Neural progenitor cell (in vitro differentiated cells): Measurements from ENCODE around the gene MUC6. TPM values are rescaled to one million over a fixed set of nuclear protein-coding genes. Genes with fewer than 3 reads are reported as not detected.

Experiments used
- DNase-seq: peaks from one replicate; pipeline ENCODE4 v3.0.0-alpha.2; 2016; ENCODE audit warnings: low spot score
- H2AFZ ChIP-seq: fragments of 200-600 bp; sonication (generic); replicated peaks from 2 replicates; pipeline ENCODE4 v1.6.1; 2016; ENCODE audit warnings: antibody characterized with exemption
- H3F3A ChIP-seq: fragments of 200-600 bp; sonication (generic); 2 replicates; pipeline ENCODE4 v1.6.1; 2016; ENCODE audit warnings: antibody characterized with exemption, low read depth
- H3K27ac ChIP-seq: fragments of 200-600 bp; sonication (generic); 2 replicates; pipeline ENCODE4 v1.5.1; 2016; ENCODE audit warnings: mild to moderate bottlenecking
- H3K27me3 ChIP-seq: fragments of 200-600 bp; sonication (generic); 2 replicates; pipeline ENCODE4 v1.6.1; 2016; ENCODE audit warnings: mild to moderate bottlenecking, moderate library complexity
- H3K36me3 ChIP-seq: fragments of 200-600 bp; sonication (generic); 2 replicates; pipeline ENCODE4 v1.5.1; 2016
- H3K4me1 ChIP-seq: fragments of 200-600 bp; sonication (generic); 2 replicates; pipeline ENCODE4 v1.6.1; 2016; ENCODE audit warnings: mixed run types
- H3K4me2 ChIP-seq: fragments of 200-600 bp; sonication (generic); 2 replicates; pipeline ENCODE4 v1.6.1; 2016
- H3K4me3 ChIP-seq: fragments of 200-600 bp; sonication (generic); 2 replicates; pipeline ENCODE4 v1.5.1; 2016
- H3K79me2 ChIP-seq: fragments of 200-600 bp; sonication (generic); 2 replicates; pipeline ENCODE4 v1.6.1; 2016; ENCODE audit warnings: low read depth
- H3K9ac ChIP-seq: fragments of 200-600 bp; sonication (generic); 2 replicates; pipeline ENCODE4 v1.6.1; 2016
- H3K9me3 ChIP-seq: fragments of 200-600 bp; sonication (generic); 2 replicates; pipeline ENCODE4 v1.5.1; 2016; ENCODE audit warnings: low read depth
- H4K20me1 ChIP-seq: fragments of 200-600 bp; sonication (generic); 2 replicates; pipeline ENCODE4 v1.6.1; 2016; ENCODE audit warnings: low read depth
- H3K27ac Mint-ChIP-seq: 3 replicates; pipeline ENCODE4 v1.8.0; 2021; ENCODE audit warnings: mixed read lengths
- H3K27me3 Mint-ChIP-seq: 2 replicates; pipeline ENCODE4 v1.8.0; 2022; ENCODE audit warnings: low read depth, mild to moderate bottlenecking, inconsistent platforms, moderate library complexity, mixed read lengths; ENCODE audit not compliant: insufficient read depth
- H3K36me3 Mint-ChIP-seq: 3 replicates; pipeline ENCODE4 v1.8.0; 2021; ENCODE audit warnings: mixed read lengths
- H3K4me1 Mint-ChIP-seq: 3 replicates; pipeline ENCODE4 v1.8.0; 2021; ENCODE audit warnings: mixed read lengths
- H3K4me3 Mint-ChIP-seq: 3 replicates; pipeline ENCODE4 v1.8.0; 2021; ENCODE audit warnings: mild to moderate bottlenecking, moderate library complexity, mixed read lengths
- H3K9me3 Mint-ChIP-seq: 3 replicates; pipeline ENCODE4 v1.8.0; 2020; ENCODE audit warnings: mixed read lengths
- EZH2 ChIP-seq: fragments of 200-600 bp; sonication (generic); IDR thresholded peaks from 2 replicates; pipeline ENCODE4 v1.6.1; 2017; ENCODE audit warnings: antibody characterized with exemption, mild to moderate bottlenecking, moderate library complexity
- EZH2phosphoT487 ChIP-seq: fragments of 200-600 bp; sonication (generic); IDR thresholded peaks from 2 replicates; pipeline ENCODE4 v1.6.1; 2017; ENCODE audit warnings: antibody characterized with exemption
- total RNA-seq: library from RNA; depleted of rRNA; stranded (reverse); fragments of >200 nt; gene quantifications from 2 replicates; pipeline ENCODE4 v1.2.3, GENCODE V29; 2015; ENCODE audit warnings: low replicate concordance
- TF ChIP-seq, protein P1 (sequence below): fragments of 200-600 bp; sonication (generic); IDR thresholded peaks from 2 replicates; pipeline ENCODE4 v1.5.1; 2017; ENCODE audit warnings: antibody characterized with exemption, mild to moderate bottlenecking

The MUC6 gene
- total RNA-seq, 1 donor from 2014 or later = not detected

DNA sequence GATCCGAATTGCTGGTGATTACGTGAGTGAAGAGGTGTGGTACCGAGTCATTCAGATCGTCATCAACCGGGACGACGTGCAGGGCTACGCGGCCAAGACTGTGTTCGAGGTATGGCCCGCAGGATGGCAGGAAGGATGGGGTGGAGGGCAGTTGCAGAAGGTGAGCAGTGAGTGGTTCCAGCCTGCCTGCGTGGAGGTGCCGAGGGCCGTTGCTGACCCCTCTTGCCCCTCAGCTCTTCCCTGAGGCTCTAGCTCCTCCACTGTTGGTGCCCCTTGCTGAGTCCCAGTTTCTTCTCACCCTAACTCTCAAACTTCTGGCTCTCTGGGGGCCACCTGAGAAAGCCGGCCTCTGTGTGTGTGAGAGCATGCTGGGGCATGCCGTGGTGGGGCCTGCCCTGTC lies 43.9 kb downstream of the MUC6 start:
- Mint-ChIP-seq H3K4me3 (peak overlapping the region; percentile 58), H3K4me1 (peaks cover 12% of the 10 kb centered on the region), H3K36me3 (peaks cover 16% of the 10 kb centered on the region), H3K27ac (no peak overlapping the region), H3K9me3 (no peaks in the 10 kb centered on the region), H3K27me3 (peaks cover 6% of the 10 kb centered on the region)
- no peaks in the 10 kb centered on the region for H3K36me3 ChIP-seq
- no peak for DNase-seq
- no peaks in the 10 kb centered on the region for H3K9me3 ChIP-seq
- H3K4me2 ChIP-seq = no peak overlapping the region
- no peak for TF ChIP-seq EZH2
- TF ChIP-seq EZH2phosphoT487 = no peak
- TF ChIP-seq, protein P1, sequence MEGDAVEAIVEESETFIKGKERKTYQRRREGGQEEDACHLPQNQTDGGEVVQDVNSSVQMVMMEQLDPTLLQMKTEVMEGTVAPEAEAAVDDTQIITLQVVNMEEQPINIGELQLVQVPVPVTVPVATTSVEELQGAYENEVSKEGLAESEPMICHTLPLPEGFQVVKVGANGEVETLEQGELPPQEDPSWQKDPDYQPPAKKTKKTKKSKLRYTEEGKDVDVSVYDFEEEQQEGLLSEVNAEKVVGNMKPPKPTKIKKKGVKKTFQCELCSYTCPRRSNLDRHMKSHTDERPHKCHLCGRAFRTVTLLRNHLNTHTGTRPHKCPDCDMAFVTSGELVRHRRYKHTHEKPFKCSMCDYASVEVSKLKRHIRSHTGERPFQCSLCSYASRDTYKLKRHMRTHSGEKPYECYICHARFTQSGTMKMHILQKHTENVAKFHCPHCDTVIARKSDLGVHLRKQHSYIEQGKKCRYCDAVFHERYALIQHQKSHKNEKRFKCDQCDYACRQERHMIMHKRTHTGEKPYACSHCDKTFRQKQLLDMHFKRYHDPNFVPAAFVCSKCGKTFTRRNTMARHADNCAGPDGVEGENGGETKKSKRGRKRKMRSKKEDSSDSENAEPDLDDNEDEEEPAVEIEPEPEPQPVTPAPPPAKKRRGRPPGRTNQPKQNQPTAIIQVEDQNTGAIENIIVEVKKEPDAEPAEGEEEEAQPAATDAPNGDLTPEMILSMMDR = no peak
- H3K4me1 ChIP-seq = no peaks in the 10 kb centered on the region
- H3K79me2 ChIP-seq = no peaks in the 10 kb centered on the region
- H2AFZ ChIP-seq = no peak overlapping the region
- H3K27ac ChIP-seq = no peak overlapping the region
- no peaks in the 10 kb centered on the region for H3F3A ChIP-seq
- H3K9ac ChIP-seq = no peak overlapping the region
- no peaks in the 10 kb centered on the region for H3K27me3 ChIP-seq
- peaks cover 9% of the 10 kb centered on the region for H4K20me1 ChIP-seq
- no peak overlapping the region for H3K4me3 ChIP-seq

DNA sequence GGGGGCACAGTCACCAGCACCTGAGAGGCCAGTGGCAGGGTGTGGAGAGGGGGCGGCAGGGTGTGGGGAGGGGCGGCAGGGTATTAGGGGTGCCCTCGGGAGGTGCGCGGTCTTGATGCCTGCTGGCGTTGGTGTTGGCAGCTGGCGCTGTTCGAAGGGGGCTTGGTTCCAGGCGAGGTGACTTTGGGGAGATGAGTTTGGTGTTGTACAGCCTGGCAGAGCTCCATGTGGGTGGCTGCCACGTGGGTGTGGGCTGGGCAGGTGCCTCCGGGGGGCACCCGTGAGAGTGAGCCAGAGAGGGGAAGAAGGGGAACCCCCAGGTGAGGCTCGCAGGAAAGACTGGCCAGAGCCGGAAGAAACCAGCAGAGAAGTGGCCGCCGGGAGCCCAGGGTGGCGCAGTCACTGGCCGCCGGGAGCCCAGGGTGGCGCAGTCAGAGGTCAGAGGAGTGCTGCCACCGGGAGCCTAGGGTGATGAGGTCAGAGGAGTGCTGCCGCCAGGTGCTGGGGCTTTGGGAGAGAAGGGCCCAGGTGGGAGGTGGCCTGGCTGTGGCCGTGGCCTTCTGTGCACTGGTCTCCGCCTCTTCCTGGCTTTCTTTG lies 44.7 kb downstream of the MUC6 start:
- no peak overlapping the region for H3K4me3 Mint-ChIP-seq
- peaks cover 16% of the 10 kb centered on the region for H3K36me3 Mint-ChIP-seq
- H3K36me3 ChIP-seq = no peaks in the 10 kb centered on the region

DNA sequence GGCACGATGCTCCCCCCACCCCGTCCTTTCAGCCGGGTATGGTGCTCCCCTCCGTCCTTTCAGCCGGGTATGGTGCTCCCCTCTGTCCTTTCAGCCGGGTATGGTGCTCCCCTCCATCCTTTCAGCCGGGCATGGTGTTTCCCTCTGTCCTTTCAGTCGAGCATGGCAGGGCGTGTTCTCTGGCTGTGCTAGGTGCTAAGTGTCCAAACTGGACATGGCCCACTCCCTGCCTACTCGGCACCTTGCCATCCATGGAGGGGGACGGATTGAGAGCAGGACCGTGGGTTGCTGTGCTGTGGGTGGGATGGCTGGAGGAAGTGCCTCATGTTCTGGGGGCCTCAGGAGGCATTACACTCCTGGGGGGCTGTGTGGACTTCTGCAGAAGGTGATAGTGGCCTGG lies 45.5 kb downstream of the MUC6 start:
- H3K79me2 ChIP-seq = no peaks in the 10 kb centered on the region
- no peaks in the 10 kb centered on the region for H3K36me3 ChIP-seq
- H3K27me3 ChIP-seq = no peaks in the 10 kb centered on the region
- no peaks in the 10 kb centered on the region for H3K4me1 ChIP-seq
- Mint-ChIP-seq H3K27ac (peak overlapping the region; percentile 72), H3K4me1 (peaks cover 9% of the 10 kb centered on the region), H3K36me3 (peaks cover 18% of the 10 kb centered on the region), H3K4me3 (no peak overlapping the region), H3K27me3 (peaks cover 6% of the 10 kb centered on the region), H3K9me3 (no peaks in the 10 kb centered on the region)
- DNase-seq = no peak
- no peak overlapping the region for H2AFZ ChIP-seq
- H3K9ac ChIP-seq = no peak overlapping the region
- H4K20me1 ChIP-seq = peaks cover 6% of the 10 kb centered on the region
- H3K4me2 ChIP-seq = no peak overlapping the region
- no peak overlapping the region for H3K4me3 ChIP-seq
- TF ChIP-seq, protein P1 = no peak
- no peak for TF ChIP-seq EZH2phosphoT487
- no peak for TF ChIP-seq EZH2
- no peak overlapping the region for H3K27ac ChIP-seq
- no peaks in the 10 kb centered on the region for H3F3A ChIP-seq
- H3K9me3 ChIP-seq = no peaks in the 10 kb centered on the region

More for the DNA sequence above, 44.7 kb downstream of the MUC6 start:
- TF ChIP-seq, protein P1 = no peak
- TF ChIP-seq EZH2 (no peak), EZH2phosphoT487 (no peak)
- Histone ChIP-seq H3K79me2 (no peaks in the 10 kb centered on the region), H3K4me1 (no peaks in the 10 kb centered on the region), H3K4me2 (no peak overlapping the region), H3K27ac (no peak overlapping the region), H2AFZ (no peak overlapping the region), H3F3A (no peaks in the 10 kb centered on the region), H3K9me3 (no peaks in the 10 kb centered on the region), H4K20me1 (peaks cover 9% of the 10 kb centered on the region), H3K27me3 (no peaks in the 10 kb centered on the region), H3K9ac (no peak overlapping the region), H3K4me3 (no peak overlapping the region)
- peaks cover 12% of the 10 kb centered on the region for H3K4me1 Mint-ChIP-seq
- peaks cover 6% of the 10 kb centered on the region for H3K27me3 Mint-ChIP-seq
- H3K27ac Mint-ChIP-seq = no peak overlapping the region
- no peak for DNase-seq
- H3K9me3 Mint-ChIP-seq = no peaks in the 10 kb centered on the region
